ENCODE measurements around the gene DST. TPM values are rescaled to one million over a fixed set of nuclear protein-coding genes. Genes with fewer than 3 reads are reported as not detected.

Gene DST
- total and polyA plus RNA-seq, 2 of the 4 experiments (the other 2 are of a cell fraction) = 97.7 to 452 TPM

GRCh38 chr6:56477241-56477640 lies 165.4 kb downstream of the DST start:
- WGBS, 2 experiments (ENCODE audit: extremely low coverage in 2 of 2, insufficient read length in 1 of 2) = no CpG with 5 or more reads among the region's 5 CpGs
- Histone ChIP-seq H2BK20ac (ENCODE audit: low read depth, low read length) (no peak overlapping the region), H3K4me2 (ENCODE audit: low read depth, low read length) (no peak overlapping the region), H3K56ac (ENCODE audit: extremely low read depth, insufficient read depth, low read length) (no peak overlapping the region), H3K27me3 (ENCODE audit: control insufficient read depth, insufficient read depth, low read length) (no peaks in the 10 kb centered on the region), H3K79me1 (ENCODE audit: low read depth in 1 of 2, low read length in 2 of 2) (peaks cover 23 to 39% of the 10 kb centered on the region in 2 experiments), H3K36me3 (ENCODE audit: control insufficient read depth, insufficient read depth, low read length) (peaks cover 63% of the 10 kb centered on the region), H2BK15ac (ENCODE audit: low read depth, low read length) (no peak overlapping the region), H2BK120ac (ENCODE audit: low read depth, low read length) (no peak overlapping the region), H2AFZ (replicated peaks; ENCODE audit: low read length, poor library complexity) (no peak overlapping the region), H3K4me3 (ENCODE audit: insufficient read depth, low read depth, low read length) (no peak overlapping the region), H3K27ac (ENCODE audit: insufficient read depth, low read length) (no peak overlapping the region), H2AK5ac (ENCODE audit: low read depth, low read length) (no peak overlapping the region), H3K14ac (replicated peaks; ENCODE audit: low read depth, low read length) (no peak overlapping the region), H3K9me1 (ENCODE audit: insufficient read depth, low read length) (peaks cover 3% of the 10 kb centered on the region), H3K23ac (ENCODE audit: low read depth, low read length) (no peak overlapping the region), H3K9me3 (ENCODE audit: control insufficient read depth, insufficient read depth, low read length) (peaks cover 2% of the 10 kb centered on the region; the same call in 1 of the 2 replicates), H3K4ac (ENCODE audit: low read depth, low read length) (no peak overlapping the region), H2BK5ac (ENCODE audit: low read depth, low read length, poor library complexity, severe bottlenecking) (no peak overlapping the region), H2AK9ac (replicated peaks; ENCODE audit: low read depth, low read length, poor library complexity) (no peak overlapping the region), H4K91ac (ENCODE audit: insufficient read depth, low read depth, low read length) (no peak overlapping the region), H4K5ac (ENCODE audit: low read depth, low read length) (no peak overlapping the region), H3K4me1 (ENCODE audit: control insufficient read depth, insufficient read depth, low read length) (0 out of 2 replicates have a peak, but pooled peaks cover 2% of the 10 kb centered on the region), H3K18ac (ENCODE audit: low read depth, low read length) (no peak overlapping the region), H4K20me1 (ENCODE audit: insufficient read depth, low read length) (no peaks in the 10 kb centered on the region), H4K8ac (ENCODE audit: low read depth in 2 of 2, low read length in 2 of 2) (no peak overlapping the region), H3K9ac (ENCODE audit: low read depth, low read length) (no peak overlapping the region)
- TF ChIP-seq CEBPB (IDR thresholded peaks at IDR 0.05; ENCODE audit: low read depth, low read length) (no peak), CHD1 (IDR thresholded peaks at IDR 0.05; ENCODE audit: low read depth, low read length) (no peak), ELK1 (IDR thresholded peaks at IDR 0.05; ENCODE audit: borderline replicate concordance, low read depth, low read length) (no peak), RFX5 (IDR thresholded peaks at IDR 0.05; ENCODE audit: low read depth, low read length) (no peak), NFE2L2 (IDR thresholded peaks at IDR 0.05; ENCODE audit: low read depth, low read length) (no peak), MAZ (IDR thresholded peaks at IDR 0.05; ENCODE audit: borderline replicate concordance, low read depth, low read length) (no peak), SMC3 (IDR thresholded peaks at IDR 0.05; ENCODE audit: low read depth, low read length) (no peak), BHLHE40 (IDR thresholded peaks at IDR 0.05; ENCODE audit: low read depth, low read length) (no peak), FOS (IDR thresholded peaks at IDR 0.05; ENCODE audit: low read depth, low read length) (no peak), MAFK (IDR thresholded peaks at IDR 0.05; ENCODE audit: low read depth, low read length) (no peak), MXI1 (IDR thresholded peaks at IDR 0.05; ENCODE audit: borderline replicate concordance, low read depth, low read length) (no peak), RAD21 (IDR thresholded peaks at IDR 0.05; ENCODE audit: low read length) (no peak), RCOR1 (IDR thresholded peaks at IDR 0.05; ENCODE audit: insufficient replicate concordance, low read length) (no peak), CTCF (conservative IDR thresholded peaks at IDR 0.05; ENCODE audit: low read depth, low read length) (no peak), USF2 (IDR thresholded peaks at IDR 0.05; ENCODE audit: low read depth, low read length) (no peak), POLR2A (IDR thresholded peaks at IDR 0.05; ENCODE audit: low read depth, low read length) (no peak)
- dilution Hi-C loops (cut with HindIII; ENCODE audit: low sequenced_read_pairs, unreplicated experiment) (no loop called here), in situ Hi-C loops (cut with MboI; ENCODE audit: low sequenced_read_pairs) (no loop called here), intact Hi-C loops (cut with micrococcal nuclease) (no loop called here)
- no TSS peak for BruUV-seq (replicated peaks)
- ChIA-PET CTCF (no interaction called here), POLR2A (ENCODE audit: unreplicated experiment) (interaction anchor here (0.6 kb wide), 2 partner anchors 64 to 69 kb away, joined by 3 read pairs; no protein-coding TSS in a partner anchor)
- ATAC-seq (ENCODE audit: low read depth) (no peak), DNase-seq (no peak)
